ENCODE results near the gene NAALADL2.
A peak's percentile ranks its signal among the peaks of the same experiment; 100 is the strongest.
"Not testable (repeated sequence)": the region's sequence is repeated elsewhere in the genome, so short reads cannot be mapped to it uniquely, and the experiment has no call there.

Gene NAALADL2

DNA sequence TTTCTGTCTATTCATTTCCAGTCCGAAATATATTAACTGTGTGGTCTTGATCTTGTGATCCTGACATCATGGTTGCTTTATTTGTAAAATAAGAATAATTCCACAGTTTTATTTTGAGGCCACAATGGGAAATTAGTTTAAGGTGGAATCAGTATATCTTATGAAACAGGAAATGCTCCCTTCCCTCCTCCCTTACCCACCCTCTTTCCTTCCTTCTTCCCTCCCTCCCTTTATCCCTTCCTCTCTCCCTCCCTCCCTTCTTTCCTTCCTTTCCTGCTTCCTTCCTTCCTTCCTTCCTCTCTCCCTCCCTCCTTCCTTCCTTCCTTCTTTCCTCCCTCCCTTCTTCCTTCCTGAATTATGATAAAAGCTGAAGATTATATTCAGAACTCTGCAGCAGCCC lies 452.3 kb downstream of the NAALADL2 start:
- no peak for DNase-seq (ENCODE audit: low spot score)

- DNase-seq (ENCODE audit: low spot score) = no peak
Observed at GRCh38 chr3:175311946-175312345, 452.8 kb downstream of the NAALADL2 start.

DNA sequence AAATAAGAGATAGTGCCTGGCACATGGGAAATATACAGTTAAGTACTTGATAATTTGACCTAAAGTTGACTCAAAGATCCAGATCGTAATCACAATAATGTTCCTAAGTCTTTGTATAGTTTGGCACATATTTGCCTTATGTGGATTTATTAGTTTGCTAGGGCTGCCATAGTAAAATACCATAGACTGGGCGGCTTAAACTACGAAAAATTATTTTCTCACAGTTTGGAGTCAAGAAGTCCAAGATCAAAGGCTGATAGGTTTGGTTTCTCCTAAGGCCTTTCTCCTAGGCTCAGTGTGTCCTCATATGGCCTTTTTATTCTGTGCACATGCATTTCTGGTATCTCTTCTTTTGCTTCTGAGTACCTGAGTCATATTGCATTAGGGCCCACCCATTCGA lies 453.7 kb downstream of the NAALADL2 start:
- DNase-seq (ENCODE audit: low spot score) = no peak

GRCh38 chr3:175316799-175317198 lies 457.7 kb downstream of the NAALADL2 start:
- DNase-seq (ENCODE audit: low spot score) = no peak

DNA sequence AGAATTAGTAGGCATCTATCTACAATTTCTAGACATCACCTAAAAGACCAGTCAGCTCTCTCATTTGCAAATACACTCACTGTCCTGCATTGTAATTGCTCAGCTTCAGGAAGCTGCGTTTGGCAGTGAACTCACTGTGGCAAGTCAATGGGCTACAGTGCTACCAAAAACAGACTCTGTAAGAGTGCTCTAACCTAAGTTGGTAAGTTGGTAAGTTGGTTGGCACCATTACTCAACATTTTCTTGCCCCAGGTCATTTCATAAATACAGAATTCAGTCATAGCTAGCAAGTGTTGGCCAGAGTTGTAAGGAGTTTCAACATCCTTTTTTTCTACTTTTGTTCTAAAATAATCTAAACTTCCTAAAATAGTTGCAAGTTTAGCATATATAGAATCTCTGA lies 466.3 kb downstream of the NAALADL2 start:
- no peak for DNase-seq (ENCODE audit: low spot score)

GRCh38 chr3:175326041-175326440 lies 466.9 kb downstream of the NAALADL2 start:
- no peak for DNase-seq (ENCODE audit: low spot score)

DNA sequence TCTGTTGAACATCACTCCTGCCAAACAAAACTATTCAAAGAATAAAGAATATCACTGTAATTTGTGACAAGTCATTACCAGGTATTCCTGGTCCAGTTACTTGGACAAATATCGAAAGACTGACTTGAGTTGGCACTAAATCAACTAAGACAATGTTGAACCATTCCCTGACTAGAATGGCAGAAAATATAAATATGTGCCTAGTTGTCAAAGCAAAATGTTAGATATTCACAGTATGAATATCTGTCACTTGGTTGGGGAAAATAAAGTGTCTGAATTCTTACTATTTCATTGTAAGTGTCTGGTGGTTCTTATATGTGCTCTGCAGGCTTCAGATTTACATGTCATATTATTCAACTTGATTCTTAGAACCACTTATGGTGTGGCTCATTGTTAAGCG lies 470.2 kb downstream of the NAALADL2 start:
- no peak for DNase-seq (ENCODE audit: low spot score)

DNA sequence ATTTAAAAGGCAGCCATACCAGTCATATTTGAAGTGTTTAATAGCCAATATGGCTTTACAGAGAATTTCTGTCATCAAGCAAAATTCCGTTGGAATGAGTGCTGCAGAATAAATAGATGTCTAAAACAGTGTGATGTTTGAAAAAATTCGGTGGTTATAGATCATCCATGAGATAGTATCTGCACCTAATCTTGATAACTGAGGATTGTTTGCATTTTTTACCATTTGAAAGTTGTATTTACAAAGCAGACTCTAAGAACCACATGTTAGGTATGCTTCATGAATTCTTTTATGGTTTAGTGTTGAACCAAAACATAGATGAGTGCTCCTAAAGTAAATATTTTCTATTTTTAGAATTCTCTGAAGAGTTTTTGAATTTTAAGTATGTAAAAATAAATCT lies 476.1 kb downstream of the NAALADL2 start:
- DNase-seq (ENCODE audit: low spot score) = no peak

DNA sequence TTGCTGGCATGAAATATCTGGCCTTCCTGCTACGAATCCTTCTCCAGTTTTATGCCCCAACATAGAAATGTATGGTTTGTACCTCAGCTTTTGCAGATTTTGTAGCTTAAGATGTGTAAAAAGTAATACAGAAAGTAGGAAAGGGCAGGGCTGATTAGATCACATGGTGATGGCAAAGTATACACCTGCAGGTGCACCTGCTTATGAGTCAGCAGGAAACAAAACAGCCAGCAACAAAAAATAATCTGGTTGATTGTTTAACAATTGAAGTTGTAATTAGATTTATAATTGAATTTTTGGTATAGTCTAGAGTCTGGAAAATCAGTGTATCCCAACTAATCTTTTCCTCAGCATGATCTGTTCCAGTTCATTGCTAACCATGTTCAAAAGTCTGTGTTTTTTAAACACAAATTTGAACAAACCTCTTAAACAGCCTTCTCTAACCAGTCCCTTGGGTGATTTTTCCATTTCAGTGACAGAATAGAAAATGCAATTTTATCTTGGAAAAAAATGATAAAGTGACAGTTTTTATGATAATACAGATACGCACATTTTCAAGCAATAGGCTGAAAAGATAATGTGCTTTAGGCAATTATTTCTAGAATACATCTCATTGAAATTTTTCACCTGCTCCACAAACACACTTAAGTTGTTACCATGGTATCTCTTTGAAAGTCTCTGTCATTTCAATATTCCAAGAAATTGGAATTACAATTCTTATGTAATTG lies 477.4 kb downstream of the NAALADL2 start:
- DNase-seq (ENCODE audit: low spot score) = no peak

GRCh38 chr3:175337631-175338030 lies 478.5 kb downstream of the NAALADL2 start:
- DNase-seq (ENCODE audit: low spot score) = no peak

- DNase-seq (ENCODE audit: low spot score) = peak; percentile 18
Observed at GRCh38 chr3:175338775-175339535, 479.8 kb downstream of the NAALADL2 start.

GRCh38 chr3:175340338-175341015 lies 481.3 kb downstream of the NAALADL2 start:
- no peak for DNase-seq (ENCODE audit: low spot score)

DNA sequence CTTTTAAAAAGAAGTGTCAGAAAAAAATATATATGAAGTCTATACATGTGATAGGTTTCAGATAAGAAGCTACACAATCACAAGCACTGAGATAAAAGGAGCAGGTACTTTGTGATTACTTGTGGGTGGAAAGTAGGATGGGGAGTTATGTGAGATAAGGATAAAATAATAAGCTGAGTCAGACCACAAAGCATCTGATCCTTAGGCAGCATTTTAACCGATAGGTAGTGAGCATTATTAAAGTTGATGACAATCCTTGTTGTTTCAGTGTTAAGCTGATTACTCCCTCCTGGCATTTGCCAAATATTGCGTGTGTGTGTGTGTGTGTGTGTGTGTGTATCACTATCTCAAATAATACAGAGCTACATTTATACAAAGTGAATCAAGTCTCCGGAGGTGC lies 483.1 kb downstream of the NAALADL2 start:
- no peak for DNase-seq (ENCODE audit: low spot score)

GRCh38 chr3:175343946-175344345 lies 484.8 kb downstream of the NAALADL2 start:
- no peak for DNase-seq (ENCODE audit: low spot score)

- DNase-seq (ENCODE audit: low spot score) = peak; percentile 55
Observed at GRCh38 chr3:175346573-175347356, 487.6 kb downstream of the NAALADL2 start.

DNA sequence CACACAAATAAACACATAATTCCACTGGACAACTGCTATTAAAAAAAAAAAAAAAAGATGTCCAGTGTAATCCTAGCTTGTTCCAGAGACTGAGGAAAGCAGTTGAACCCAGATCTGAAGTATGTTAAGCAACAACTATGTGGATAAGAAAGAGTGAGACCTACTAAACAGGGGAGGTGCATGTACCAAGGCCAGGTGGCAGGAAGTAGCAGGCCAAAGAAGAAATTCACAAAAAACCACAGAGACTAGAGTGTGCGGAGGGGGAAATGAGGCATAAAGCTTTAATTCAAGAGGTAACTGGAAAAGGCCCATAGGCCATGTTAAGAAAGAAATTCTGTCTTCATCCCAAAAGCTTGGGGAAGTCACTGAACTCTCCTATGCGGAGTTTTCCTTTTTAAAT lies 490.0 kb downstream of the NAALADL2 start:
- no peak for DNase-seq (ENCODE audit: low spot score)

DNA sequence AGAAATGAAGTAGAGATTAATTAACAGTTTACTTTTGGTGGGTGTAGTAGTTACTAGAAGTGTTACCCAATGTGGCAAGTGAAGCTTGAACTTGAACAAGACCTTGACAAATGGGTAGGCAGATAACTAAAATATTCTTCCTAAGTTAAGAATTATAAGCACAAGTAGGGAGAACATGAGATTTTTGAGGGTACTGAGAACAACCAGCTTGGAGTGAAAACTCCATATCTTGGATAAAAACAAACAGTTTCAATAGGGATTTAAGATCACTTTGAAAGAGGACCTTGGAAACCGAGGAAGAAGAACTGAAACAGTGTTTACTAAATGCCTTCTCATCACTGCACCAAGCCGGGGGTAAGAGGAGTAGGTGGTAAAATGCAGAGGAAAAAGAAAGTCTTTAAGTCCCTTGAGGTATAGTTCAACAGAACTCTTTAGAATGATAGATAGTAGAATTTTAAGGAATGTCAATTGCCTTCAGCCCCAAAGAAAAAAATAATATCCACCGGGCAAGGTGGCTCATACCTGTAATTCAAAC lies 496.7 kb downstream of the NAALADL2 start:
- no peak for DNase-seq (ENCODE audit: low spot score)

GRCh38 chr3:175356899-175357324 lies 497.8 kb downstream of the NAALADL2 start:
- DNase-seq (ENCODE audit: low spot score) = no peak

- no peak for DNase-seq (ENCODE audit: low spot score)
Observed at GRCh38 chr3:175357758-175358157, 498.6 kb downstream of the NAALADL2 start.

DNA sequence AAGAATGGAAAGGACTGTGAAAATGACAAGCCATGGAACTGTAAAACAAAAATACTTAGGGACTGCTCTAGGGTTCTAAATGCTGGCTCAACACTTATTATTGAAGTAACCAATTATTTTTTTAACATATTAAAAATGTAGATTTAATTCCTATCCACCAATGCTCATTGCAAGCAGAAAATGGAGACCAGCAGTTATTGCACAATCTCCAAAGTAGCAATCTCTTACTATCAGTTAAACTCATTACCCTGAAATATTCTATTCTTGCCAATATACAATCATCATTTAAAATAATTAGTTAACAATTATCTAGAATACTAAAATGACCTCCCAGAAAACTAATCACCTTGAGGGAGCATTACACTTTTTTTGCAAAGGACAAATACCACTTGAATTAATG lies 499.8 kb downstream of the NAALADL2 start:
- no peak for DNase-seq (ENCODE audit: low spot score)

DNA sequence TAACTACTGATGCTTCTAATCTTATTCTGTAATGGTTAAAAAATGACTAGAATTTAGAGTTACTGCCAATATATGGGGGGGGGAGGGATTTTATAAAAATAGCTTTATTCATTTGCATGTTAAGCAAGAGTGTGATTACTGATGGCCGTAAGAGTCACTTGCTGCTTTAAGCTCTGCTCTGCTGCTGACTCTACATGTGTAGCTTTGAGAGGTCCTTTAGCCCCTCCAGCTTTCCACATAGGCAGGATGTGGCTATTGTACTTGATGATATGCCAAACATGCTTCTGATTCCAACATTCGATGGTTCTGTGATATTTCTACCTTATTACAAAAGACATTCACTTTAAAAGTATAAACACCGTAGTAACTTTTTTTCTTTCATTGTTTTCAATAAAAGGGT lies 511.3 kb downstream of the NAALADL2 start:
- DNase-seq (ENCODE audit: low spot score) = not testable (repeated sequence)

GRCh38 chr3:175371187-175371586 lies 512.1 kb downstream of the NAALADL2 start:
- DNase-seq (ENCODE audit: low spot score) = not testable (repeated sequence)

All from RKO (cell line).